ENCODE results near the gene LRRK2. TPM values are rescaled to one million over a fixed set of nuclear protein-coding genes. Genes with fewer than 3 reads are reported as not detected.

The LRRK2 gene
- total RNA-seq, 3 donors from 2014 or later = 11.1 to 30.9 (median 13.5) TPM

- no peak for TF ChIP-seq CTCF (IDR thresholded peaks at IDR 0.05)
- TF ChIP-seq POLR2A (IDR thresholded peaks at IDR 0.05) = no peak
- no peak for TF ChIP-seq POLR2AphosphoS5 (IDR thresholded peaks at IDR 0.05)
- intact Hi-C loops (cut with DNase I; ENCODE audit: low total_unique reads) = no loop called here
- Histone ChIP-seq H3K27ac (no peak overlapping the region), H3K9me3 (peaks cover 0 to 4% of the 10 kb centered on the region in 2 donors), H3K4me3 (no peak overlapping the region), H3K4me1 (no peaks in the 10 kb centered on the region), H3K27me3 (no peaks in the 10 kb centered on the region), H3K36me3 (no peaks in the 10 kb centered on the region)
- DNase-seq (ENCODE audit: low spot score in 2 of 2) = no peak
Observed at GRCh38 chr12:40183715-40184114, 41.1 kb upstream of the LRRK2 start.

GRCh38 chr12:40184493-40185302 is 40.1 kb upstream of the LRRK2 start:
- DNase-seq (ENCODE audit: low spot score in 2 of 2) = no peak
- no peak for TF ChIP-seq POLR2A (IDR thresholded peaks at IDR 0.05)
- TF ChIP-seq CTCF (IDR thresholded peaks at IDR 0.05) = no peak
- no peak for TF ChIP-seq POLR2AphosphoS5 (IDR thresholded peaks at IDR 0.05)
- Histone ChIP-seq H3K4me1 (no peaks in the 10 kb centered on the region), H3K36me3 (no peaks in the 10 kb centered on the region), H3K9me3 (peaks cover 0 to 11% of the 10 kb centered on the region in 2 donors), H3K4me3 (no peak overlapping the region), H3K27me3 (no peaks in the 10 kb centered on the region), H3K27ac (no peak overlapping the region)
- intact Hi-C loops (cut with DNase I; ENCODE audit: low total_unique reads) = no loop called here

GRCh38 chr12:40185303-40185693 is 39.5 kb upstream of the LRRK2 start:
- TF ChIP-seq POLR2A (IDR thresholded peaks at IDR 0.05) = no peak
- no peak for TF ChIP-seq CTCF (IDR thresholded peaks at IDR 0.05)
- TF ChIP-seq POLR2AphosphoS5 (IDR thresholded peaks at IDR 0.05) = no peak

GRCh38 chr12:40188558-40189320 is 36.1 kb upstream of the LRRK2 start:
- intact Hi-C loops (cut with DNase I; ENCODE audit: low total_unique reads) = no loop called here
- no peak for DNase-seq (ENCODE audit: low spot score in 2 of 2)
- Histone ChIP-seq H3K36me3 (no peaks in the 10 kb centered on the region), H3K27ac (no peak overlapping the region), H3K27me3 (no peaks in the 10 kb centered on the region), H3K4me1 (no peaks in the 10 kb centered on the region), H3K9me3 (peaks cover 0 to 11% of the 10 kb centered on the region in 2 donors), H3K4me3 (no peak overlapping the region)
- no peak for TF ChIP-seq POLR2AphosphoS5 (IDR thresholded peaks at IDR 0.05)
- TF ChIP-seq POLR2A (IDR thresholded peaks at IDR 0.05) = no peak

More at GRCh38 chr12:40185303-40185693, 39.5 kb upstream of the LRRK2 start:
- no peak overlapping the region for H3K4me3 ChIP-seq
- no peaks in the 10 kb centered on the region for H3K27me3 ChIP-seq
- no peak for DNase-seq (ENCODE audit: low spot score in 2 of 2)
- no peak overlapping the region for H3K27ac ChIP-seq
- intact Hi-C loops (cut with DNase I; ENCODE audit: low total_unique reads) = no loop called here
- H3K4me1 ChIP-seq = no peaks in the 10 kb centered on the region
- H3K36me3 ChIP-seq = no peaks in the 10 kb centered on the region
- peaks cover 0 to 11% of the 10 kb centered on the region in 2 donors for H3K9me3 ChIP-seq

GRCh38 chr12:40192704-40193255 is 32.0 kb upstream of the LRRK2 start:
- peaks cover 0 to 11% of the 10 kb centered on the region in 2 donors for H3K9me3 ChIP-seq

More at GRCh38 chr12:40192704-40193255, 32.0 kb upstream of the LRRK2 start:
- TF ChIP-seq POLR2A (IDR thresholded peaks at IDR 0.05) (no peak), POLR2AphosphoS5 (IDR thresholded peaks at IDR 0.05) (no peak), CTCF (IDR thresholded peaks at IDR 0.05) (no peak)
- H3K4me1 ChIP-seq = no peaks in the 10 kb centered on the region
- no peak overlapping the region for H3K27ac ChIP-seq
- no peak for DNase-seq (ENCODE audit: low spot score in 2 of 2)
- H3K36me3 ChIP-seq = no peaks in the 10 kb centered on the region
- intact Hi-C loops (cut with DNase I; ENCODE audit: low total_unique reads) = no loop called here
- no peak overlapping the region for H3K4me3 ChIP-seq
- H3K27me3 ChIP-seq = no peaks in the 10 kb centered on the region
